GM18519 (cell line): ENCODE measurements around the gene ENHO.

Experiments used
- ATAC-seq: cut with Tn5 transposase; IDR thresholded peaks from one replicate; pipeline ENCODE4 v1.9.1; 2021; ENCODE audit warnings: mild to moderate bottlenecking, moderate library complexity; ENCODE audit not compliant: unreplicated experiment, low FRiP score

ENHO gene

GRCh38 chr9:34508951-34509350, 13.8 kb downstream of the ENHO start:
- no peak for ATAC-seq

GRCh38 chr9:34508463-34508862, 14.3 kb downstream of the ENHO start:
- ATAC-seq = no peak

GRCh38 chr9:34507966-34508365, 14.8 kb downstream of the ENHO start:
- no peak for ATAC-seq

- ATAC-seq = no peak
These were observed 15.2 kb downstream of the ENHO start for GRCh38 chr9:34507556-34507955.

- ATAC-seq = no peak
These were observed 16.2 kb downstream of the ENHO start for GRCh38 chr9:34506623-34507022.

GRCh38 chr9:34505370-34506120, 17.2 kb downstream of the ENHO start:
- no peak for ATAC-seq

- no peak for ATAC-seq
These were observed 19.4 kb downstream of the ENHO start for GRCh38 chr9:34503406-34503805.

GRCh38 chr9:34502891-34503290, 19.9 kb downstream of the ENHO start:
- no peak for ATAC-seq

GRCh38 chr9:34502471-34502870, 20.3 kb downstream of the ENHO start:
- ATAC-seq = no peak

GRCh38 chr9:34501889-34502425, 20.8 kb downstream of the ENHO start:
- ATAC-seq = no peak

GRCh38 chr9:34501372-34501771, 21.4 kb downstream of the ENHO start:
- no peak for ATAC-seq

- no peak for ATAC-seq
These were observed 22.0 kb downstream of the ENHO start for GRCh38 chr9:34500623-34501267.

GRCh38 chr9:34499076-34499475, 23.7 kb downstream of the ENHO start:
- no peak for ATAC-seq

- ATAC-seq = no peak
These were observed 24.2 kb downstream of the ENHO start for GRCh38 chr9:34498553-34498952.

GRCh38 chr9:34496149-34496712, 26.6 kb downstream of the ENHO start:
- no peak for ATAC-seq

GRCh38 chr9:34493972-34494535, 28.7 kb downstream of the ENHO start:
- no peak for ATAC-seq

GRCh38 chr9:34492051-34492450, 30.7 kb downstream of the ENHO start:
- no peak for ATAC-seq

GRCh38 chr9:34491596-34491995, 31.2 kb downstream of the ENHO start:
- ATAC-seq = no peak

- ATAC-seq = no peak
These were observed 32.0 kb downstream of the ENHO start for GRCh38 chr9:34490760-34491159.

GRCh38 chr9:34490360-34490759, 32.4 kb downstream of the ENHO start:
- no peak for ATAC-seq

GRCh38 chr9:34486572-34486971, 36.2 kb downstream of the ENHO start:
- ATAC-seq = no peak
